ENCODE data around the gene PPRC1.
"Not testable (repeated sequence)": the region's sequence is repeated elsewhere in the genome, so short reads cannot be mapped to it uniquely, and the experiment has no call there.

The PPRC1 gene

DNA sequence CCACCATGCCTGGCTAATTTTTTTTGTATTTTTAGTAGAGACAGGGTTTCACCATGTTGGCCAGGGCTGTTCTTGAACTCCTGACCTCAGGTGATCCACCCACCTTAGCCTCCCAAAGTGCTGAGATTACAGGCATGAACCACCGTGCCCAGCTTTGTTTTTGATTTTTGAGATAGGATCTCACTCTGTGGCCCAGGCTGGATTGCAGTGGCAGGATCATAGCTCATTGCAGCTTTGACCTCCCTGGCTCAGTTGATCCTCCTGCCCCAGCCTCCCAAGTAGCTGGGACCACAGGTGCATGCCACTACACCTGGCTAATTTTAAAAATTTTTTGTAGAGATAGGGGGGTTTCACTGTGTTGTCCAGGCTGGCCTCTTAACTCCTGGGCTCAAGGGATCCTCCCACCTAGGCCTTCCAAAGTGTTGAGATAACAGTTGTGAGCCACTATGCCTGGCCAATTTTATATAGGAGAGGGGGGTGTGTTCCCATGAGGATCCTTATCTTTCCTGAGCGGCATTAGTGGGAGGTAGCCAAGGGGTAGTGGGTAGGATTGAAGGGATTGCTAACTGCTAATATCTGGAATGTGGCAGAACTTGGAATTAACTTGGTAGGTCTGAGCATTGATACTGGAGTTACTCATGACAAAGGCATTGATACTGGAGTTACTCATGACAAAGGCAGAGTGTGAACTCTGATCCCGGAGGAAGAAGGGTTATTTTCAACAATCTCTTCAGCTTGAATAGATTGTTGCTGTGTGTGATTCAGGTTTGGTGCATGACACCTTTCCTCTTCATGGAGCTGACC is 18.3 kb downstream of the PPRC1 start:
- no peak for DNase-seq (ENCODE audit: low spot score)

GRCh38 chr10:102151774-102152544 is 19.1 kb downstream of the PPRC1 start, which contains the start of gene NOLC1:
NOLC1 (plus strand) TSS chr10:102152389; CDS start chr10:102152411, 22 bp downstream.
- peak; percentile 99 for DNase-seq (ENCODE audit: low spot score)

DNA sequence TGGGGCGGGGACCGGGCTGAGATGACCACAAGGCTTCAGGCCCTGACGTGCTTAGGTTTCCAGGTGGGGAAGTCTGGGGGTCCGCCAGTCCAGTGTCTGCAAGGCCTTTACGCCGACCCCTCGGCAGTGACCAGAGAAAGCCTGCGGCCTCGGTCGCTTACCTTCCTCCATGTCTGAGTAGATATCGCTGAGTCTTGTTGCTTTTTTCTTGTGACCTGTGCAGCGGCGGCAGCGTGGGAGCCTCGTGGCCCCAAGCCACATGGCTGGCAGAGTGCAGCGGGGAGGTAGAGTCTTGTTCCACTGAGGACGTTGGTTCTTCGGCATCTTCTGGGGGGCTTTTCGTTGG is 19.7 kb downstream of the PPRC1 start:
- DNase-seq (ENCODE audit: low spot score), result no peak

DNA sequence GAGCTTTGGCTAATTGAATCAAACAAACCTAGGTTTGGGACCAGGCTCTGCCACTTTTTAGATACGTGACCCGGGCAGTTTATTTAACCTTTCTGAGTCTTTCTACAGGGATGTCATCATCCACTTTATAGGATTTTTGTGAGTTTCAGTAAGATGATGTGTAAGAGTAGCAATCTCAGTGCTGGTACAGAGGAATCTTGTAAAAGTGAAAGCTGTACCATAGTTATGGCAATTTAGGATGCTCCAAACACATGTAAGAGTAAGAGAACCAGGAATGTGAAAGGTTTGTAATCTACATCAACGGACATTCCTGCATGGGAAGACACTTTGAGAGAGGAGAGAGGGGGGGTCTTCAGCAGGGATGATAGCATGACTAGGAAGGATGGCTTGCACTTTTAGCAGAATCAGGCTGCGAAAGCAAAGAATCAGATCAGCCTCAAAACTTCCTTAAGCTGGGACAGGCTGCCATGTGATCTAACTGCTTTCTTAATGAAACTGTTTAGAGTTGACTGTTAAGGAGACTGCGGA is 20.3 kb downstream of the PPRC1 start:
- no peak for DNase-seq (ENCODE audit: low spot score)

DNA sequence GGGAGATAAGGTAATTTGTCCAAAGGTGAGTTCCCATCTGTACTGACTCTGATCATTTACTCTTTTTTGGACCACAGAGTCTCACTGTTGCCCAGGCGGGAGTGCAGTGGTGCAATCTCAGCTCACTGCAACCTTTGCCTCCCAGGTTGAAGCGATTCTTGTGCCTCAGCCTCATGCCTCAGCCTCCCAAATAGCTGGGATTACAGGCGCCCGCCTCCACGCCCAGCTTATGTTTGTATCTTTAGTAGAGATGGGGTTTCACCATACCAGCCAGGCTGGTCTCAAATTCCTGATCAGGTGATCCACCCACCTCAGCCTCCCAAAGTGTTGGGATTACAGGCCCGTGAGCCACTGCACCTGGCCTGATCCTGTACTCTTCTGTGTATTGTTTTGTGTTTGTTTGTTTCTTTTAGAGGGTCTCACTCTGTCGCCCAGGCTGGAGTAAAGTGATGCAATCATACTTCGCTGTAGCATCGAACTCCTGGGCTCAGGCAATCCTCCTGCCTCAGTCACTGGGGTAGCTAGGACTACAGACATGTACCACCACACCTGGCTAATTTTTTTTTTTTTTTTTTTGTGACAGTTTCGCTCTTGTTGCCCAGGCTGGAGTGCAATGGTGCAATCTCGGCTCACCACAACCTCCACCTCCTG is 21.8 kb downstream of the PPRC1 start:
- no peak for DNase-seq (ENCODE audit: low spot score)

- DNase-seq (ENCODE audit: low spot score), result no peak
Observed at GRCh38 chr10:102157224-102157623, 24.4 kb downstream of the PPRC1 start.

- no peak for DNase-seq (ENCODE audit: low spot score)
Observed at GRCh38 chr10:102159051-102159597, 26.3 kb downstream of the PPRC1 start.

DNA sequence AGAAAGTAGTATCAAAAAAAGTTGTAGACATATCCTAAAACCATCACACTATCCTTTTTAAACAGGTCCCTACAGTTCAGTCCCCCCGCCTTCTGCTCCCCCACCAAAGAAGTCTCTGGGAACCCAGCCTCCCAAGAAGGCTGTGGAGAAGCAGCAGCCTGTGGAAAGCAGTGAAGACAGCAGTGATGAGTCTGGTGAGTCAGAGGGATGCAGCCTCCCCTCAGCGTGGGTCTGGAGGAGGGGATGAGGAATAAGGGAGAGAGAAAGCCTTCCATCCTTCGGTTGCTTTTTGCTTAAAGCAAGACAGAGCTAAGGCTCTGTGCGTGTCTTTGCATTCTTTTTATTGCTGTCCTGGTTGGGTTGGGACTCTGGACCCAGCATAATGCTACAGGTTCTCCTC is 27.0 kb downstream of the PPRC1 start:
- DNase-seq (ENCODE audit: low spot score), result no peak

DNA sequence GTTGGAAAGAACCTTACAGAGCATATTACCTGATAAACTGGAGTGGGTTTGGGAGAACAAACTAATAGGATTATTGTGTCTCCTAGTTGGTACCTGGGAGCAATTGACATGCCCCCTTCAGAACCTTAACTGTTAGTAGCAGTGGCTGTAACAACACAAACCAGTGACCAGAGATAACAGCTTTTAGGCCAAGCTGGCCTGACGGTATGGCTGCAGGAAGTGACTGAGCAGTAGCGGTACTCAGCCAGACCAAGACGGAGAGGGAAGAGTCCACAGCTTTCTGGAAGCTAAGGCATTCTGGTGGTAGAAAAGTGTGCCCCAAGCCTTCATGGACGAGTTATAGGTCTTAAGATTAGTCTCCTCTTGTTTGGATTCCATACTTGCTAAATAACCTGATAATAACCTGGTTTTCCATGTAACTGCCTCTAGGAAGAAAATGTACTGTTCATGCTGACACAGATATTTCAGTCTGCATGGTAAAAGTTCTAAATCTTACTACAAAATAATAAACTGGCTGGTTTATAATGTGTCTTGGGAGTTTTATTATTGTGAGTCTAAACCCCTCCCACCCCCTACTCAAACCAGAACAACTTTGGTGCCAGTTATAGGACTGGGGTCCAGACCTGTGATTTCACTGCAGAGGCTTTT is 30.6 kb downstream of the PPRC1 start:
- no peak for DNase-seq (ENCODE audit: low spot score)

- DNase-seq (ENCODE audit: low spot score), result no peak
Observed at GRCh38 chr10:102167861-102168260, 35.0 kb downstream of the PPRC1 start.

- no peak for DNase-seq (ENCODE audit: low spot score)
Observed at GRCh38 chr10:102170602-102171001, 37.8 kb downstream of the PPRC1 start.

- no peak for DNase-seq (ENCODE audit: low spot score)
Observed at GRCh38 chr10:102172288-102172687, 39.4 kb downstream of the PPRC1 start.

DNA sequence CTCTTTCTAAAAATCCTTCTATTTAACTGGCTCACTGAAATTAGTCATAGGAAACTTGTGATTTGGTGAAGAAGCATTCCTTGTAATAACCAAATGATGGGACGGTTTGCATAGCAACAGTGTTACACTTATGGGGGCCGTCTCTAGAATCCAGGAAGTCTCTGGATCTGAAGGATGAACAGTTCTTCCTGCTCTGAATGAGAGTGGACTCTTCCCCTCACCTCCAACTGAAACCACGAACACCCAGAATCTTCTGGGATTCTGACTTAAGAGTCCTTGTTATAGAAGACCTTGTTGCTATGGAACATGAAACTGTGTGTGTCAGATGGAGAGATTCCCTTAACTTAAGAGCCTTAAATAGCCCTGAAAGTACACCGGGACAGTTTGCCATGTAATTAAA is 42.6 kb downstream of the PPRC1 start:
- DNase-seq (ENCODE audit: low spot score), result no peak

GRCh38 chr10:102184606-102185005 is 51.8 kb downstream of the PPRC1 start:
- no peak for DNase-seq (ENCODE audit: low spot score)

- DNase-seq (ENCODE audit: low spot score), result no peak
Observed at GRCh38 chr10:102185272-102185671, 52.4 kb downstream of the PPRC1 start.

- DNase-seq (ENCODE audit: low spot score), result no peak
Observed at GRCh38 chr10:102185811-102186527, 53.1 kb downstream of the PPRC1 start.

GRCh38 chr10:102188298-102188940 is 55.6 kb downstream of the PPRC1 start:
- no peak for DNase-seq (ENCODE audit: low spot score)

DNA sequence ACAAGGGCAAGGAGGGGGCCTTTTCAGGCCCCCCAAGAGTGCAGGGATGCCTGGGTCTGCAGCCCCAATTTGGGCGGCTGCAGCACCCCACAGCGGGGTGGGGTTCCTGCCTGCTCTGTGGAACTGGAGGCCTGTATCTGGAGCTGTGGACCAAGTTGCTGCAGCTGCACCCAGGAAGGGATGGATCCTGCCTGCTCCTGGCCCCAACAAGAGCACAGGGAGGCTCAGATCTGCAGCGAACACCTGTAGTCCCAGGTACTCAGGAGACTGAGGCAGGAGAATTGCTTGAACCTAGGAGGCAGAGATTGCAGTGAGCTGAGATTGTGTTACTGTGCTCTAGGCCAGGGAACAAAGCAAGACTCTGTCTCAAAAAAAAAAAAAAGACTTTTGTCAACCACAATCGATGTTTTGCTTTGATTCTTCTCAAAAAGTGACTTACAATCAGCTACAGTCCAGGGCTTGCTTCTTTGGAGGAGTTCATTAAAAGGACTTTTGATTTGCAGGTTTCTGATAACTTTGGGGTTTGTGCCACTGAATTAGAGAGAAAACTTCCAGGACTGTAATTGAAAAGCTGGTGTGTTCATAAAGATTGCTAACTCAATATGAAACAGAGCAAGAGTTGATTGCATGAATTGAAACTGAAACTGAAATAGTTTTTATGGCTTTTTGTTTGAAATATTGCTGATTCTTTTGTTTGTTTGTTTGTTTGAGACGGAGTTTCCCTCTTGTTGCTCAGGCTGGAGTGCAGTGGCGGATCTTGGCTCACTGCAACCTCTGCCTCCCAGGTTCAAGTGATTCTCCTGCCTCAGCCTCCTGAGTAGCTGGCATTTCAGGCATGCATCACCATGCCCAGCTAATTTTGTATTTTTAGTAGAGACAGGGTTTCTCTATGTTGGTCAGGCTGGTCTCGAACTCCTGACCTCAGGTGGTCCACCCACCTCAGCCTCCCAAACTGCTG is 56.4 kb downstream of the PPRC1 start:
- not testable (repeated sequence) for DNase-seq (ENCODE audit: low spot score)

DNA sequence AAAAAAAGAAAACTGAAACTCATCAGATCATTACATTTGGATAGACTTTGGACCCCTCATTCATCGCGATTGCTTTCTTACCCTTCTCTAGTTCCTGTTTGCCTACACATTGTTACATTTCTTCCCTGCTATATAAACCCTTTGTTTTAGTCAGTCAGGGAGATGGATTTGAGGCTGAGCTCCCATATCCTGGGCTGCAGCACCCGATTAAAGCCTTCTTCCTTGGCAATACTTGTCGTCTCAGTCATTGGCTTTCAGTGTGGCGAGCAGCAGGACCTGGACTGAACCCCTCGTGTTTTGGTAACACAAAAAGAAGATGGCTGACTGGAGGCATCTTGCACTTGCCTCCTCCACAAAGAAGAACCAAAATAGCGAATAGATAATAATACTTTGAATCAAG is 59.1 kb downstream of the PPRC1 start:
- DNase-seq (ENCODE audit: low spot score), result no peak
